Measurements from ENCODE around the gene ADSL. TPM values are rescaled to one million over a fixed set of nuclear protein-coding genes. Genes with fewer than 3 reads are reported as not detected.
A peak's percentile ranks its signal among the peaks of the same experiment; 100 is the strongest.

ADSL gene
- total RNA-seq, 1 experiment from 2014 or later: 112 TPM

DNA sequence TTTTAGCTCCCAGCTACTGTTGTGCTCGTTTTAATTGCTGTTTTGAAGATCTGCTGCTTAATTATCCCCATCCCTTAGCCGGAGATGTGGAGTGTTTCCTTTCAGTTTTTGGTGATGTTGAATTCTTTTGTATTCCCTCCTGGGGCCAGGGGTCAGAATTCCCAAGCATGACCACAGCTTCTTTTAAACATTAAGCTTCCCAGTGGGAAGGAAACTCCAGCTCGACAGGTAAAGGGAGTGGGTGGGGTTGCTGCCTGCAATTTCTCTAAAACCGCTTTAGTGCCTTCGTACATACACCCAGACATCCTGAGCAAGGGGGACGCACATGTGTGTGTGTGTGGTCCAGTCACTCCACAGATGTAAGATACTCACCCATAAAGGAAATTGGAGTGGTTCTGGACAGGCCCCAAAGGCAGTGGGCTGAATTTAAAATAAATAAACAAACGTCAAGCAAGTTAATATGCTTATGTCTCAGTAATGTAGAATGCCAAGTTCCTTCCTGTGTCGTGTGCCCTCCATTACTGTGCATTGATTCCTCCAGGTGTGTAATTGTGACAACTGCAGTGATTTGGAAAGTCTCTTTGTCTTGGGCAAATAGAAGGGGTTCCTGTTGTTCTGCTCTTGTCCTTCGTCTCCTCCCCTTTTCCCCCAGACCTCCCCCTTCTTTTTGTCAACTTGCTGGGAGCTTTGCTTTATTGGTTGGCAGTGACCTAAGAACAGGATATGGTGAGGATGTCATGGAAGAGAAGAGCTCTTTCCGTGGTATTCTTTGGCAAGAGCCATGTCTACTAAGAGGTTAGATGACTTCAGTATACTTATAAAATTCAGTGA is 19.2 kb upstream of the ADSL start:
- no peak for DNase-seq (ENCODE audit: low spot score)

- DNase-seq (ENCODE audit: low spot score): no peak
These were observed 17.5 kb upstream of the ADSL start for GRCh38 chr22:40328546-40329456.

- DNase-seq (ENCODE audit: low spot score): no peak
These were observed 16.8 kb upstream of the ADSL start for GRCh38 chr22:40329466-40329865.

GRCh38 chr22:40330086-40330485 is 16.2 kb upstream of the ADSL start:
- no peak for DNase-seq (ENCODE audit: low spot score)

- no peak for DNase-seq (ENCODE audit: low spot score)
These were observed 15.7 kb upstream of the ADSL start for GRCh38 chr22:40330615-40331014.

GRCh38 chr22:40331706-40332105 is 14.6 kb upstream of the ADSL start:
- DNase-seq (ENCODE audit: low spot score): no peak

DNA sequence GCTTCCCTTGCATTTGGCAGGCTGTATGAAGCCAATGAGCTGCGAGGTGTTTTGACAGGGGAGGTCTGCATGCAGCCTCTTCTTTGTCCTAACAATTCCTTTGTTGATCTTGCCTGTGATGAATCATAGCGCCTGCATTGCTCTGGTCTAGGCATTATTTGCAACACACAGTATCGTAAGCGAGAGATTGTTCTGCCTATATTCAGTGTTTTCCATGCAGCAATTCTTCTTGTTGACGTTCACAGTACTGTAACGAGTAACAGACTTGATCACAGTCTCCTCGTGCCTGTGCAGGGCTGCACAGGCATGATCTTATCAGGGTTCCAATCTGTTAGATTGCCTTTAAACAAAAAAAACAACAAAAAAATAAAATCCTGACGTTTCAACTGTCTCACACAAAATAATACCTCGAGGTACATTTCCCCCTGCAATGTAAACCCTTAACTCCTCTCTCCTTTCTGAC is 13.9 kb upstream of the ADSL start:
- no peak for DNase-seq (ENCODE audit: low spot score)

DNA sequence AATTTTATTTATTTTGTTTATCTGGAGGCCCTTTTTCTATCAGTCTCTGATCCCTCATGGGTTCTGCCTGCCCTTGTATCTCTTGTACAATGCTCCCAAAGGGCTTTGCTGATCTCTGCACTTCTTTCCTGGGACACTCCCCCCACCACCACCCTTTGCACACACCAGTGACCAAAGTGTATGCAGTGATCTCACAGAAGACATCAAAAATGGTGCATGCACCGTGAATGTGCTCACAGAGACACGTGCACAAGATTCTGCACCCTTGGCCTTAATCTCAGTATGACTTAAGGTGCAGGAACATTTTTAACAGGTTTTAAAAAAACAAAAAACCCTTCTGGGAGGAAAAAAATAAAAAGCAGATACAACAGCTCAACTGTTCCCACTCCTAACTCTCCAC is 12.2 kb upstream of the ADSL start:
- DNase-seq (ENCODE audit: low spot score): no peak

DNA sequence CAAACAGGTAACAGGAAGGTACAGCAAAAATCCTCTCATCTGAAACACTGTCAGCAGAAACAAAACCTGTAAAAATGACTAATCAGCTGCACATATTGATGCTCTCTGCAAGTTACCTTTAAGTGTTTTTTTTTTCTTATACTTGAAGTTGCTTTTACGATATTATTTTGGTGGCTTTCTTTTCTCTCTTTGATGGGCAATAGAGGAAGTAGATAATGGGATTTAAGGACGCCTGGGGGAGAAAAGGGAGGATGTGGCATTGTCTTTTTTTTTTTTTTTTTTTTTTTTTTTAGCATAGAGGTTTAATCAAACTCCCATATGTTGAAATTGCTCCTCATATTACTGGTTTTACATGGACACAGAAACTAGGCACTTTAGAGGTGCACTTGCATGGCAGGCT is 11.4 kb upstream of the ADSL start:
- no peak for DNase-seq (ENCODE audit: low spot score)

GRCh38 chr22:40335358-40335757 is 10.9 kb upstream of the ADSL start:
- no peak for DNase-seq (ENCODE audit: low spot score)

- DNase-seq (ENCODE audit: low spot score): no peak
These were observed 6.3 kb upstream of the ADSL start for GRCh38 chr22:40340044-40340443.

DNA sequence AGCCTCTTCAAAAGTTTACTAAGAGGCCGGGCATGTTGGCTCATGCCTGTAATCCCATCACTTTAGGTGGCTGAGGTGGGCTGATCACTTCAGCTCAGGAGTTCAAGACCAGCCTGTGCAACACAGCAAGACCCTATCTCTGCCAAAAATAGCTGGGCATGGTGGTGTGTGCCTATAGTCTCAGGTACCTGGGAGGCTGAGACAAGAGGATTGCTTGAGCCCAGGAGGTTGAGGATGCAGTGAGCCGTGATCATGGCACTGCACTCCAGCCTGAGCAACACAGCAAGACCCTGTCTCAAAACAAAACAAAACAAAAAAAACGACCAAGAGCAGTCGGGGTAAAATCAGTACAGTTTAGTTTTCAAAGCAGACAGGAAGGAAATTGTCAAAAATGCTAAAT is 4.7 kb upstream of the ADSL start:
- DNase-seq (ENCODE audit: low spot score): no peak

DNA sequence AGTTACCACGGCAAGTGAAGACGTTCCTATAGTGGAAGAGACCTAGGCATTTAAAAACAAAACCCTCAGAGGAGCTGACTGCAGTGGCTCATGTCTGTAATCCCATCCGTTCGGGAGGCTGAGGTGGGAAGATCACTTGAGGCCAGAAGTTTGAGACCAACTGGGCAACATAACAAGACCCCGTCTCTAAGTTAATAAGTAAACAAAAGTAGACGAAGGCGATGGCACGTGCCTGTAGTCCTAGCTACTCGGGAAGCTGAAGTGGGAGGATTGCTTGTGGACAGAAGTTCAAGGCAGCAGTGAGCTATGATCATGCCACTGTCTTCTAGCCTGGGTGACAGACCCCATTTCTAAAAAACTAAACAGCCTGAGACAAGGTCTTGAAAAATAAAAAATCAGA is 3.8 kb upstream of the ADSL start:
- DNase-seq (ENCODE audit: low spot score): no peak

GRCh38 chr22:40345271-40345670 is 1.0 kb upstream of the ADSL start:
- peak; percentile 46 for DNase-seq (ENCODE audit: low spot score)

DNA sequence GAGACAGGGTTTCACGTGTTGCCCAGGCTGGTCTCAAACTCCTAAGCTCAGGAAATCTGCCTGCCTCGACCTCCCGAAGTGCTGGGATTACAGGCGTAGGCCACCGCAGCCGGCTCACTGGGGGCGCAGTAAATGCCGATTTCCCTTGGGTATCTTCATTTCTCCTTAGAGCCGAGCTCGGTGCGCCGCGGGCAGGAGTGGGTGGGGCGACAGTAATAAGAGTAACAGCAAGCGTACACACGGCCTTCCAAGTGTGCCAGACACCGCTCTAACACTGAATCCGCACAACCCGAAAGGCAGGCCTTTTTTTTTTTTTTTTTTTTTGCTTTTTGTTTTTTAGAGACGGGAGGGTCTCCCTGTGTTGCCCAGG is 500 bp upstream of the ADSL start:
- no peak for DNase-seq (ENCODE audit: low spot score)

DNA sequence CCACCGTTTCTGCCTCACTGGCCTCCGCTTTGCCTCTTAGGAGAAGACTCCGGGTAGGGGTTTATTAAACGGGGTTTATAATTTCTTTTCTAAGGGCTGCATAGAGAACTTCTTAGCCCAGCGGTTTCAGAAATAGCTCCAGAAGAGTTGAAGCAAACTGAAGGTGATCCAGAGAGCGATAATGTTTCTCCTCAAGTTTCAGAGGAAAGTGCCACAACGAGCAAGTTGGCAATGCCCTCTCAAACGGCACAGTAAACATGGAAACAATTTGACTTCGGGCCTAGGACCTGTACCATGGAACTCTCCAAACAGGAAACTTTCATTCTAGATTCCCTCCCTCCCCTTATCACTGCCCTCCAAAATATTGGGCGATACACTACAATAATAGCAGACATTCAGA is 1.0 kb downstream of the ADSL start:
- no peak for DNase-seq (ENCODE audit: low spot score)

GRCh38 chr22:40348025-40348658 is 1.8 kb downstream of the ADSL start:
- peak; percentile 38 for DNase-seq (ENCODE audit: low spot score)

GRCh38 chr22:40352763-40353162 is 6.5 kb downstream of the ADSL start:
- DNase-seq (ENCODE audit: low spot score): no peak

GRCh38 chr22:40361100-40361499 is 14.8 kb downstream of the ADSL start:
- no peak for DNase-seq (ENCODE audit: low spot score)

GRCh38 chr22:40363059-40363458 is 16.8 kb downstream of the ADSL start:
- DNase-seq (ENCODE audit: low spot score): no peak

DNA sequence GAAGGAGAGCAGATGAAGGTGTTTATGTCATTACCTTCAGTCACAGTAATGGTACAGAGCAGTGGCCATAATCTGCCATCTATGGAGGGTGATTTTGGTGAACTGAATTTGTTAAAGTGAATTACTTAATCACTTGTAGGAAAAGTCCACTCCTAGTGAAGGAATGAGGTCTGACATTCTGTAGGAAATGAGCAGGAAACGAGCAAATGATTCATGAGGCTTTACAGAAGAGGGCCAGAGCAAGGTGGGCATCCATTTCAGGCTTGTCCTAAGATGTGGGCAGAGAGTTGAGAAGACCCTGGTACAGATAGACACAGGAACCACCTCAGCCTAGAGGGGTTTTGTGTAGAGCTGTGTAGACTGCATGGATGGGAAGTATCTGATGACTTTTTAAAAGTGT is 18.1 kb downstream of the ADSL start:
- DNase-seq (ENCODE audit: low spot score): no peak

- no peak for DNase-seq (ENCODE audit: low spot score)
These were observed 19.8 kb downstream of the ADSL start for GRCh38 chr22:40366068-40366467.

All from A172 (cell line).